Measurements from ENCODE around the gene RARS1.
"Not testable (repeated sequence)": the region's sequence is repeated elsewhere in the genome, so short reads cannot be mapped to it uniquely, and the experiment has no call there.

RARS1 gene

DNA sequence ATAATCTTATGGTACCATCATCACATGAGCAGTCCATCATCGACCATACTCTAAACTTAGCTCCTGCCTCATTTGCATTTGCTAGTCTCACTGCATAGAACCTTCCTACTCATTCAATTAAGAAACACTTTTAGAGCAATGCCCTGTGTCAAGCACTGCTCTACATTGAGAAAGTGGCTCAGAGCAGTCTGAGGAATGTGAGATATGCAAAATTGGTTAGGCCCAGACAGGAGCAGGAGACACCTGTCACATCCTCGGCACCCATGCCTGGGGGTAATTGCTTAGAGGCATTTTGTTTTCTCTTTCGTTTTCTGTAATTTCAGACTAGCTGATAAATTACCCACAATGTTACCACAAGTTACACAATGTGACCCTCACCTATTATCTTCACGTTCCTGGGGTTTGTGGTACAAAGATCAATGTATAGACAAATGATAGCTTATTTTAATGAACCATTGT, 4.9 kb upstream of the RARS1 start:
- no peak for DNase-seq

DNA sequence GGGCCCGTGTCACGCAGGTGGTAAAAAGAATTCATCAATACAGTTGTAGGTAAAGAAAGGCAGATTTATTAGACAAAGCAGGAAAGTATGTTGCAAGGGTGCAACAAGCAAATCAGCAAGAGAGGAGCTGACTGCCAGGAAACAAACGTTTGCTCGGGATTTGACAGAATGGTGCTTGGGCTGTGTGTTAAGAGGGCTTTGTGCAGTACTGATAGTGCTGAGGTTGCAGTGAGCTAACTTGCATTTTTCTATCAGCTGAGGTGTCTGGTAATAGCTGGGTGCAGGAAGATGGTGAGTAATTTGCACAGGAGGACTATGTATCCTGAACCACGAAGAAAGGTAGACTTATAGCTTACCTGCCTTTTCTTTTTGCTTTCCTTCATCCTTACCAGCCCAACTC, 3.9 kb upstream of the RARS1 start:
- DNase-seq: no peak

DNA sequence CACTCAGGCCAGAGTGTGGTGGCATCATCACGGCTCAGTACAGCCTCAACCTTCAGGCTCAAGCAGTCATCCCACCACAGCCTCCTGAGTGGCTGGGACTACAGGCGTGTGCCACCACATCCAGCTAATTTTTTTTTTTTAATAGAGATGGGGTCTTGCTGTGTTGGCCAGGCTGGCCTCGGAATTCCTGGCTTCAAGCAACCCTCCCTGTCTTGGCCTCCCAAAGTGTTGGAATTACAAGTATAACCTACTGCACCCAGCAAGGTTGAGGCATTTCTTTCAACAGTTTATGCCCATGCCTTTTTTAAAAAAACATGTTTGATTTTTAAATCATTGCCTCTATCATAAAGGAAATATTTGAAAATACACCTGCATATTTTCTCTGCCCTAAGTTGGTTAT, 2.8 kb downstream of the RARS1 start:
- no peak for DNase-seq

DNA sequence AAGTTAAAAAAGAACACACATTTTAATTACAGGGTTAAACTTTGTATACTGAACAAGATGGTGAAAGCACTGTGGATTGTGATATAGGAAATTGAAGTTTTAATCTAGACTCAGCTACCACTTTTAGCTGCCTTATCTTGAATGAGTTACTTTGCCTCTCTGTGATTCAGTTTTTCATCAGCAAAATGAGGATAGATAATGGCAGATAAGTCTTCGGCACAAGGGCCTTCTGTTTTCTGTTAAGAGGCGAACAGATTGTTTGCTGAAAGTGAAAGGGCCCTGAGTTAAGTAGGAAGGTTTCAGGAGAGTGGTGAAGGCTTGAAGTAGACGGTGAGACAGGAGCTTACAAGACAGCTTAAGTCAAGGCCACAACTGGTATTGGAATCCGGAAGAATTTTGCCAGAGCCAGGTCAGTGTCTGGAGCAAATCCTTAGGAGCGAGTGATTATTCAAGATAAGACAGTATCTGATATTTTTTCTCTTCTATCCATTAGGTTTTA, 7.8 kb downstream of the RARS1 start:
- DNase-seq: no peak

DNA sequence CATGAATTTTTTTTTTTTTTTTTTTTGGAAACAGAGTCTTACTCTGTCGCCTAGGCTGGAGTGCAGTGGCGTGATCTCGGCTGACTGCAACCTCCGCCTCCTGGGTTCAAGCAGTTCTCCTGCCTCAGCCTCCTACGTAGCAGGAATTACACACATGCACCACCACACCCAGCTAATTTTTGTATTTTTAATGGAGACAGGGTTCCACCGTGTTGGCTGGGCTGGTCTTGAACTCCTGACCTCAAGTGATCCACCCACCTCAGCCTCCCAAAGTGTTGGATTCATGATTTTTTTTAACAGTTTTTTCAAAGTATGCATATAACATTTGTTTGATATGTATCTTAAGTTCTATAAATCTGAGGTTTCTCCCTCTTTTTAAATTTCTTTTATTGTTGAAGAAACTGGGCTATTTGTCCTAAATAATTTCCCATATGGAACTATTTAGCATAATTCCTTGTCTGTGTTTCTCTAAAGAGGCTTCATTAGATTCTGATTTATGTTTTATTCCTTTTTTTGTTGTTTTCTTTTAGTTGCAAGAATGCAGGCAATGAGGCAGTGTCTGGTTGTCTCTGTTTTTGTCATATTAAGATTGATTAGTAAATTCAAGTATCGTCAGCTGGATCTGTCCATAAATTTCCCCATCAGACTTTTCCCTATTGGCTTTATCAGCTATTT, 16.4 kb downstream of the RARS1 start:
- DNase-seq: no peak

DNA sequence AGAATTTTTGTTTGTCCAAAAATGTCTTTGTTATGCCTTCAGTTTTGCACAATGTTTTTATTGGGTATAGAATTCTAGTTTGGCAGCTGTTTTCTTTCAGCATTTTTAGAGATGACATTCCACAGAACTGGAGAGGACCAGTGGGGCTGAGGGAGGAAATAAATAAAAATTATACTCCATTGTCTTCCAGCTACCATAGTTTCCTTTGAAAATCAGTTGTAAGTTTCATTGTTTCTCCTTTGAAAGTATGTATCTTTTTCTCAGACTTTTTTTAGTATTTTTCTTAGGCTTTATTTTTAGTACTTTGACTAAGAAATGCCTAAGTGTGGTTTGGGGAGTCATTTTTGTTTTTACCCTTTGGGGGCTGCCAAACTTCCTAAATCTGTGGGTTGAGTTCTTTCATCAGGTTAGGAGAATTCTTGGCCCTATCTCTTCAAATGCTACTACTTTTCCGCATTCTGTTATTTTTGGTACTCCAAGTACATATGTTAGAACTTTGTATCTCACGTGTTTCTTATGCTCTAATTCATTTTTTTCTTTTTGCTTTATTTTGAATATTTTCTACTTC, 27.7 kb downstream of the RARS1 start:
- no peak for DNase-seq

DNA sequence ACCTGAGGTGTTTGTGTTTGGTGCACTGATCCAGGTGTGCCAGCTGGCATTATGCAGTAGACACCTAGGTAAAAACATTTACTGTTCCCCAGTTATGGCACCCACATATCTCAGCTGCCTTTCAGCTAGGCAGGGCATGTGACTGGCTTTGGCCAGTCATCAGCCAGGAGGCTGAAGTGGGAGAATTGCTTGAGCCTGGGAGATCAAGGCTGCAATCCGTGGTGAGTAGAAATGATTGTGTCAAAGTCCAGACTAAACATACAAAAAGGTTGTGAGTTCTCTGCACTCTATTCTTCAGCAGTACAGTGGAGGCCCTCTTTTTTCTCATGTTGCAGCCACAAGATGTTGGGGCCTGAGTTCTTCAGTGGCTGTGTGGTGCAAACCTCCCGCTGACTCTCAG, 39.6 kb downstream of the RARS1 start:
- no peak for DNase-seq

DNA sequence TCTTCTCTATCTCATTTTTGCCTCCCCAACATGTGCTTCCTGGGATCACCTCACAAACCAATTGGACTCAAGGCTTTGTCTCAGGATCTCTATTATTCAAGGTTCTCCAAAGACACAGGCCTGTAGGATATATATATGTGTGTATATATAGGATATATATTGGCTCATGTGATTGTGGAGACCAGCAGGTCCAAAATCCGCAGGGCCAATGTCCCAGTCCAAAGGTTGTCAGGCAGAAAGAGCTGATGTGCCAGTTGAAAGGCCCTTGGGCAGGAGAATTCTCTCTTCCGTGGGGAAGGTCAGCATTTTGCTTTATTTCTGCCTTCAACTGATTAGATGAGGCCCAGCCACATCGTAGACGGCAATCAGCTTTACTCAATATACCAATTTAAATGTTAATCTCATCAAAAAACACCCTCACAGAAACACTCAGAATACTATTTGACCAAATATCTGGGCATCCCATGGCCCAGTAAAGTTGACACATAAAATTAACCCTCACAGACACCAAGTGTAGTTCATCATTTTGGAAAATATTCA, 41.6 kb downstream of the RARS1 start:
- DNase-seq: no peak

DNA sequence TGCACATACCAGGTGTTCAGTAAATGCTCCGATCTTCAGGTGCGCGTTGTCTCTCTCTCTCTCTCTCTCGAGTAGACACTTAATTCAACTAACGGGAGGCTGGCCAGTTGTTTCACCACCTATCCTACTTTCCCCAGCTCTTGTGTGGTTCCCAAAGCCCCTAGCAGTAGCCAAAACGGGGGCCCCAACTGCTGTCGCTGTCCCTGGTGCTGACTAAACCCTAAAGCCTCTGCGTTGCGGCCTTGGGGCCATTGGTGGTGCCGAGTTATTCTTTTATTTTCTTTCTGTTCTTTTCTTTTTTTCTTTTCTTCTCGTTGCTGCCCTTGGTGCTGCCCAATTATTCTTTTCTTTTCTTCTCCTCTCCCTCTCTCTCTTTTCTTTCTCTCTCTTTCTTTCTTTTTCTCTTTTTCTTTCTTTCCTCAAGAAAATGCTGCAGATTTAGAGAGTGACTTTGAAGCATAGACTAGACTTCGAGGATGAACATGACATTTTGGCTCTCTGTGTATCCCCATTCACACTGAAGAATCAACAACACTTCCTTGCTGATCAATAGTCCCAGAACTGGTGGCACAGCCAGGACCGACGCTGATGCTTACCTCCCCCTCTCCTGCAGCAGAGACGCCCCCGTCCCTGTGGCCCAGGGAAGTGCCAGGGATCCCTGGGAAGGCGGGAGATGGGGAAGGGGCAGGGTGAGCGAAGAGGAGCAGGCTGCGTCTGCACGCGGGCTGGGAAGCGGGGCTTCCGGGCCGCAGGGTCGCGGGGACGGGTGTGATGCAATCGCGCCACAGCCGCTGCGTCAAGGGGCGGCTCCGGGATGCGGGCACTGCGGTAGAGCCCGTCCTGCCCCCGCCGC, 42.5 kb downstream of the RARS1 start, which contains the start of gene FBLL1:
FBLL1 (plus strand) TSS at position 785 of the 853 bp plus-strand sequence. CDS start 200 bp downstream, outside the sequence.
- DNase-seq: peak; percentile 28 to 43

DNA sequence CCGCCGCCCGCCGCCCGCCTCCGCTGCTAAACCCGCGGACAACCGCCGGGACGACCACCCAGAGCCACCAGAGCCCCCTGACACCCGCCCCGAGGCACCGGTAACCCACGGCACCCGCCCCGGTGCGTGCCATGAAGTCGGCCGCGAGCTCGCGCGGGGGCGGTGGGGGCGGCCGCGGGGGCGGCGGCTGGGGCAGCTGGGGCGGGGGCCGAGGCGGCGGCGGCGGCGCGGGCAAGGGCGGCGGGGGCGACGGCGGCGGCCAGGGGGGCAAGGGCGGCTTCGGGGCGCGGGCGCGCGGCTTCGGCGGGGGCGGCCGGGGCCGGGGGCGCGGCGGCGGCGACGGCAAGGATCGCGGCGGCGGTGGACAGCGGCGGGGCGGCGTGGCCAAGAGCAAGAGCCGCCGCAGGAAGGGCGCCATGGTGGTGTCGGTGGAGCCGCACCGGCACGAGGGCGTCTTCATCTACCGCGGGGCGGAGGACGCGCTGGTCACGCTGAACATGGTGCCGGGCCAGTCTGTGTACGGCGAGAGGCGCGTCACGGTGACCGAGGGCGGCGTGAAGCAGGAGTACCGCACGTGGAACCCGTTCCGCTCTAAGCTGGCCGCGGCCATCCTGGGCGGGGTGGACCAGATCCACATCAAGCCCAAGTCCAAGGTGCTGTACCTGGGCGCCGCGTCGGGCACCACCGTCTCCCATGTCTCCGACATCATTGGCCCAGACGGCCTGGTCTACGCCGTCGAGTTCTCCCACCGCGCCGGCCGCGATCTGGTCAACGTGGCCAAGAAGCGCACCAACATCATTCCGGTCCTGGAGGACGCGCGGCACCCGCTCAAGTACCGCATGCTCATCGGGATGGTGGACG, 43.3 kb downstream of the RARS1 start:
- no peak for DNase-seq

DNA sequence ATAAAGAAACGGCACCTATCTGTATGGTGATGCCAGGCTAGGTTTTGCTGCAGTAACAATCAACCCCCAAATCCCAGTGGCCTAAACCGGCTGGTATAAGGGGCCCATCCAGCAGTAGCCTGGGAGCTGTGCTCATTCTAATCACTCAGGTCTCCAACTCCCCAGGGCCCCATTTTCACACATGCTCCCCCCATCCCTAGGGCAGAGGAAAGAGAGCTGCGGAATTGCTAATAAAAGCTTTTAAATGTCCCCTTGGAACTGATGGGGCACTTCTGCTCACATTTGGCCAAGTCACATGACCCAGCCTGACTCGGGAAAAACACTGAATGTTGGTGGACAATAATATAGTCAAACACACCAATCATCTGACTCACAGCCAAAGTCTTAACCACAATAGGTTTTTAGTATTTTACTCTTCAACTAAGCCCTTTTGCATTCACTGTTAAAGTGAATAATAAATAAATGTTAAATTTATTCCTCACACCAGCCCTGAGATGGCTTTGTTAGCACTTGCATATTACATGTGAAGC, 44.4 kb downstream of the RARS1 start:
- DNase-seq: no peak

DNA sequence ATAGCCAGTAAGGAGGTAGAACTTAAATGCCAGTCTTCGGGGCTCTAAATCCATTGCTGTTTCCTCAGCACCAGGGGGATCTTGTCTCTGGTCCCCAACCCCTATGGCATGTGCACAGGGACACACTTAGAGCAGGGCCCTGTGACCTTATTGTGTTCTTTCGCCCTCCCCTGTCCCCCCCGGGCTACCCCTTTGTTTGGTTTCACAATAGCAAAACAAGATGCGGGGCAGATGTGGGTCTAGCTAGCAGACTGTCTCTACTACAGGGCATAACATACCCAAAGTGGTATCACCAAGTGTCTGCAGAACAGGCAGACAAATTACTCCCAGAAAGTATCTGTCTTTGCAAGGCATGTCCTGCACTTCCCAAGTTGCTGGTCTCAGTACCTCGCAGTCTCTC, 44.9 kb downstream of the RARS1 start:
- no peak for DNase-seq

DNA sequence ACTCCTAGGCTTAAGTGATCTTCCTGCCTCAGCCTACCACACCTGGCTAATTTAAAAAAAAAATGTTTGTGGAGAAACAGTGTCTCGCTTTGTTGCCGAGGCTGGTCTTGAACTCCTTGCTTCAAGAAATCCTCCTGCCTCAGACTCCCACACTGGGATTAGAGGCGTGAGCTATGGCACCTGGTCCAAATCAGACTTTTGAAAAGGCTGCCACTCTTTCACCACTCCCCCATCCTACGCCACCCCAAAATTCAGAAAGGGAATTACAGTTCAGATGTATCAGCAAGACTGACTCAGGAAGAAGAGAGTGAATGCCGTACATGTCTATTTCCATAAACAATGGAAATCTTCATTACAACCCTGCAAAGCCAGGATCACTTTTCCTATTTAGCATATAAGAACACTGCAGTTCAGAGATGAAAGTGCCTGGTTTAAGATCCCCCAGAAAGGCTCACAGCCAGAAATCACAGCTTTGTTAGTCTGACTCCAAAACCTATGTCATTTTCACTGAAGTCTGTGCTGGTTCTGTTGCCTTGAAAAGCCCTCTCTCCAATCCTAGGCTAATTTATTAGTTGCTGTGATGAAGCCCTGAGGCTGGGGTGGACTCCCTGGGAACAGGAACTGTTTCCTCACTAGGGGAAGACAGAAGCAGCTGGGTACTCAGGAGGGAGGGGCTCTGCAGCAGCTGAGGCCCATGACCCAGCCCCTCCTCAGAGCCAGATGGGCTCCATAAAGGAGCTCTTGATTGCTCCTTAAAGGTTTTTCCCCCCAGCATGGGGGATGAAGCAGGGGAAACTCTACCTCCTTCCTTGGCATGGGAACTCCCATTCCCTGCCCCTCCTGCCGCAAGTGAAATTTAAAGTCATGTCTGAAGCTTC, 46.0 kb downstream of the RARS1 start:
- no peak for DNase-seq

DNA sequence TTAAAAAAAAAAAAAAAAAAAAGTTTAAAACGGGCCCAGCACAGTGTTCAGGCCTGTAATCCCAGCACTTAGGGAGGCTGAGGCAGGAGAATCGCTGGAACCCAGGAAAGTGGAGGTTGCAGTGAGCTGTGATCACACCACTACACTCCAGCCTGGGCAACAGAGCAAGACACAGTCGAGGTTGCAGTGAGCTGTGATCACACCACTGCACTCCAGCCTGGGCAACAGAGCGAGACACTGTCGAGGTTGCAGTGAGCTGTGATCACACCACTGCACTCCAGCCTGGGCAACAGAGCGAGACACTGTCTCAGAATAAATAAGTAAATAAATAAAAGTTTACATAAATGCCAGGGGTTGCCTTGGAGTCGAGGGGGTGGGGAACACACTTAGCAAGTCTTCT, 48.1 kb downstream of the RARS1 start:
- not testable (repeated sequence) for DNase-seq

DNA sequence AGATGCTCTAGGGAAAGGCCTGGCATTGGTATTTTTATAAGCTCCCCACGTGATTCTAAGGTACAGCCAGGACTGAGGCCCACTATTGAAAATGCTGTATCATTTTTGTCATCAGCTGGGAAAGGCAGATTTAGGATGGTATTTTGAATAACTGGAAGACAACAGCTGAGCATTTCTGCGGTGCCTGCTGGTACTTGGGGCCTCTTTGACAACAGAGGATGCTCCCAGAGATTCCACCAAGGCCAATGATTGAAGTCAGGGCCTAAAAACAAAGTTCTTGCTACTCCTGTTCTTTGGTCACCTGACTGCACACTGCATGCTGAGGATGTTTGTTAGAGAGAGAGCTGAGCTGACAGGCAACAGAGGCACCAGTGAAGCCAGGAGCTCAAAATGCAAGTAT, 50.9 kb downstream of the RARS1 start:
- no peak for DNase-seq

DNA sequence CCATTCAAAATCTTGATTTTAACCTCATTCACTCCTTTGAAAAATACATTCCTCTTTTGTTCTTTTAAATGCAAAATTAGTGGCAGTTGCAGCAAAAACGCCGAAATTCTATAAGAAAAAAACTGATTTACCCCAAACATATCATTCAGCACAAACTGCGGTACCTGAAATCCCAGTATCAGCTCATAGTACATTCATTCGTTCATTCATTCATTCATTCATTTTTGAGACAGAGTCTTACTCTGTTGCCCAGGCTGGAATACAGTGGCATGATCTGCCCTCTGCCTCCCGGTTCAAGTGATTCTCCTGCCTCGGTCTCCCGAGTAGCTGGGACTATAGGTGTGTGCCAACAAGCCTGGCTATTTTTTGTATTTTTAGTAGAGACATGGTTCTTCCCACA, 63.3 kb downstream of the RARS1 start:
- no peak for DNase-seq

DNA sequence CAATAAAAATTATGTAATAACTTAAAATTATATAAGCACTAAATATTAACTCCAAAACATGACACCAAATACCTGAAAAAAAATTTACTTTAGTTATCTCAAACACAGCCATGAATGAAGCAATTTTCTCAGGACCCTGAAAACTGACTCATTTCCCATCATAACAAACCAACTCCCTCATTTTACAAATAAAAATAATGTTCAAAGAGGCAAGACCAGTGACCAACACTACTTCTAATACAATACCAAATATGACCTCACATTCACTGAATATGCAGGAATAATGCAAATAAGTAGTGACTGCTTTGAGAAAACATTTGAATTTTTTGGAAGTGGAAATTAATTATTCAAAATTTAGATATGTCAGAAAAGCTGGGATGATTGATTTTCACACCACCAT, 64.4 kb downstream of the RARS1 start:
- DNase-seq: no peak

DNA sequence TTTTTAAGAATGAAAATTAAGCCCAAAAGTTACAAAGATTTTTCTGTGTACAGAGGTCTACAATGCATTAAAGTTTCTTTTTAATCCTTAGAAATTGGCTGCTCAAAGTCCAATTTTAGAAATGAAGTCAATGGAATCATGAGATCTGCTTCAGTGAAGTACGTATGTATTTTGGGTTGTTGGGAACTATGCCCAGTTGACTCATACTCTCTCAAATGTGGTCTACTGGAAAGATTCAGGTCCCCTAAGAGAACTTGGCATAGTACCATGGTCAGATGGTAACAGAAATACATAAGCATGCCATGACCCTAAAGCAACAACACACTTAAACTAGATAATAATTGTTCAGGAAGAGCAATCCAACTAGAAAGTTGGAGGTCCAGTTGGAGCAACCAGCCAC, 65.9 kb downstream of the RARS1 start:
- DNase-seq: no peak

DNA sequence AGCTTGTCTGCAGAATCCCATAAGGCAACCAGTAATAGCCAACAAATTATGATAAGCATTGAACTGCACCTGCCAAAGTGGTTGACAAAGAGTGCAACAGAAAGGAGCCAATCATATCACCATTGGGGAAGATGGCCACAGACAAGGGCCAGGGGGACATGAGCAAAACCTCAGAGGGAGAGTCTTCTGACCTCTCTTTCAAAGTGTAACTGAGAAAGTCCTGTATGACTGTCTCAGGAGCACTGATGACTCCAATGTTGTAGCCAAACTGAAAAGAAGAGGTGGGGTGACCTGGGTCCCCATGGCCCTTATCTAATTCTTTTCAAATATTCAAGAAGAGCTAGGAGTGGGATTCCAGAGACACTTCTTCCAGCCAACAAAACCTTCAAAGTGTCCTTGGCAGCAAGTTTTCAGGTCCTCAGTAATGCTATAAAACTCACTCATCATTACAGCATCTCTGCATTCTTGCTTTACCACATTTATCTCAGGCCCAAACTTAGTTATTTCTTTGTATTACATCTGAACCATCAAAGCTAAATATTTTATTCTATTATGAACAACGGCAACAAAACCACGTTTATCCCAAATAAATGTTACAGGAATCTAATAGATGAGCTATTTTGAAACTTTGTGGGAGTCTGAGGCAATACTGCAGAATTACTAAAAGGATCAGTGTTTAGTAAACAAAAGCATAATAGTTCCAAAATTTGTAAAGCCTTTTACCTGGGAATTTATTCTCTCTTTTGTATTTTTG, 67.3 kb downstream of the RARS1 start:
- DNase-seq: no peak

DNA sequence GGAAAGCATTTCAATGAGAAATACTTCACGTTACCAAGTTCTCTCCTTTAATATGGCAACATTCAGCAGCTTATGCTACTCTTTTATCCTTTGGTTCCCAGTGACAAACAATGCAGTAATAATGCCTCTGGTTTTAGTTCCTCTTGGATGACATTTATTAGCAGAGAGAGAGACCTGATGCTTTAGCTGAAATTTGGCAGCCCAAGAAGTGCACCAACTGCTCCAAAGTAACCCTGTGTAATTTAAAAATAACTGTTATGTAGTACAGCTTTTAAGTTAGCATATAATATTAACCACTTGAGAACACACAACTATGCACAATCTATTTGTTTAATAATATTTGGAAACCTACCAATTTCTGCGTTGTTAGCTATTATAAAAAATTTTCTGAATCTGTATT, 71.1 kb downstream of the RARS1 start:
- DNase-seq: no peak
